Neural cell (in vitro differentiated cells): Measurements from ENCODE around the gene SPRYD7. TPM values are rescaled to one million over a fixed set of nuclear protein-coding genes. Genes with fewer than 3 reads are reported as not detected.

Source experiments
- polyA plus RNA-seq: library from polyadenylated mRNA; depleted of rRNA; stranded (reverse); fragments of >200 nt; gene quantifications from 2 replicates; pipeline ENCODE4 v1.2.3, GENCODE V29; 2014
- small RNA-seq, 3 experiments: library from RNA; depleted of rRNA; stranded (forward); fragments of <200 nt; gene quantifications; one replicate each; pipeline ENCODE3, GENCODE V24; 2012

SPRYD7 gene
- polyA plus RNA-seq, 1 donor from 2014 or later = 15.4 TPM

Small RNAs within 50 kb of the gene (small RNA-seq; reads per million reads assigned to genes)
- 0 reads per million in 3 experiments for gene RNY4P30
- gene RNY4P9 = 0.10 to 1.3 (median 0.13) reads per million in 3 experiments

Other genes starting within 250 kb of the SPRYD7 start
- gene EBPL, start 244.9 kb downstream of the SPRYD7 start, polyA plus RNA-seq = 38.2 and 41.2 TPM in 2 replicates
- gene KPNA3, start 143.7 kb downstream of the SPRYD7 start, polyA plus RNA-seq = 40.5 and 41.7 TPM in 2 replicates
- 52.8 and 59.2 TPM in 2 replicates for gene TRIM13, start 60.7 kb upstream of the SPRYD7 start, polyA plus RNA-seq
- gene KCNRG, start 79.1 kb upstream of the SPRYD7 start, polyA plus RNA-seq = 3.3 and 6.7 TPM in 2 replicates